Measurements from ENCODE around the gene C9orf43. TPM values are rescaled to one million over a fixed set of nuclear protein-coding genes. Genes with fewer than 3 reads are reported as not detected.

The C9orf43 gene
- total RNA-seq, 1 donor from 2014 or later: 0.80 TPM

DNA sequence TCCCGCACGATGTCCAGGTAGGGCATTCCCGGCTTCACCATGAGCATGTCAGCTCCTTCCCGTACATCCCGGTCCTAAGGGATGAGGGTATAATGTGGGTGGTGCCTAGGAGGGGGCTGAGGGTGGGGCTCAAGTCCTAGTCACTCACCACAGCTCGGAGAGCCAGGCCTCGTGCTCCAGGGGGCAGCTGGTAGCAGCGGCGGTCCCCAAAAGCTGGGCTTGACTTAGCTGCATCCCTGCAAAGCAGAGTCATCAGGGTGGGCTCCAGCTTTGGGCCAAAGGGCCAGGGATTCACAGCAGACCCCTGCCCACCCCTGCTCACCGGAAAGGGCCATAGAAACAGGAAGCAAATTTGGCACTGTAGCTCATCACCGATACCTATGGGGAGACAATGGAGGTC, 21.1 kb upstream of the C9orf43 start:
- Mint-ChIP-seq H3K27ac (no peak overlapping the region), H3K4me1 (ENCODE audit: unreplicated experiment) (peaks cover 18% of the 10 kb centered on the region), H3K9me3 (no peaks in the 10 kb centered on the region), H3K27me3 (no peaks in the 10 kb centered on the region), H3K36me3 (peaks cover 27% of the 10 kb centered on the region), H3K4me3 (no peak overlapping the region)
- no peak for DNase-seq (ENCODE audit: extremely low spot score, unreplicated experiment)
- TF ChIP-seq, protein P1, sequence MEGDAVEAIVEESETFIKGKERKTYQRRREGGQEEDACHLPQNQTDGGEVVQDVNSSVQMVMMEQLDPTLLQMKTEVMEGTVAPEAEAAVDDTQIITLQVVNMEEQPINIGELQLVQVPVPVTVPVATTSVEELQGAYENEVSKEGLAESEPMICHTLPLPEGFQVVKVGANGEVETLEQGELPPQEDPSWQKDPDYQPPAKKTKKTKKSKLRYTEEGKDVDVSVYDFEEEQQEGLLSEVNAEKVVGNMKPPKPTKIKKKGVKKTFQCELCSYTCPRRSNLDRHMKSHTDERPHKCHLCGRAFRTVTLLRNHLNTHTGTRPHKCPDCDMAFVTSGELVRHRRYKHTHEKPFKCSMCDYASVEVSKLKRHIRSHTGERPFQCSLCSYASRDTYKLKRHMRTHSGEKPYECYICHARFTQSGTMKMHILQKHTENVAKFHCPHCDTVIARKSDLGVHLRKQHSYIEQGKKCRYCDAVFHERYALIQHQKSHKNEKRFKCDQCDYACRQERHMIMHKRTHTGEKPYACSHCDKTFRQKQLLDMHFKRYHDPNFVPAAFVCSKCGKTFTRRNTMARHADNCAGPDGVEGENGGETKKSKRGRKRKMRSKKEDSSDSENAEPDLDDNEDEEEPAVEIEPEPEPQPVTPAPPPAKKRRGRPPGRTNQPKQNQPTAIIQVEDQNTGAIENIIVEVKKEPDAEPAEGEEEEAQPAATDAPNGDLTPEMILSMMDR (conservative IDR thresholded peaks at IDR 0.05): no peak

DNA sequence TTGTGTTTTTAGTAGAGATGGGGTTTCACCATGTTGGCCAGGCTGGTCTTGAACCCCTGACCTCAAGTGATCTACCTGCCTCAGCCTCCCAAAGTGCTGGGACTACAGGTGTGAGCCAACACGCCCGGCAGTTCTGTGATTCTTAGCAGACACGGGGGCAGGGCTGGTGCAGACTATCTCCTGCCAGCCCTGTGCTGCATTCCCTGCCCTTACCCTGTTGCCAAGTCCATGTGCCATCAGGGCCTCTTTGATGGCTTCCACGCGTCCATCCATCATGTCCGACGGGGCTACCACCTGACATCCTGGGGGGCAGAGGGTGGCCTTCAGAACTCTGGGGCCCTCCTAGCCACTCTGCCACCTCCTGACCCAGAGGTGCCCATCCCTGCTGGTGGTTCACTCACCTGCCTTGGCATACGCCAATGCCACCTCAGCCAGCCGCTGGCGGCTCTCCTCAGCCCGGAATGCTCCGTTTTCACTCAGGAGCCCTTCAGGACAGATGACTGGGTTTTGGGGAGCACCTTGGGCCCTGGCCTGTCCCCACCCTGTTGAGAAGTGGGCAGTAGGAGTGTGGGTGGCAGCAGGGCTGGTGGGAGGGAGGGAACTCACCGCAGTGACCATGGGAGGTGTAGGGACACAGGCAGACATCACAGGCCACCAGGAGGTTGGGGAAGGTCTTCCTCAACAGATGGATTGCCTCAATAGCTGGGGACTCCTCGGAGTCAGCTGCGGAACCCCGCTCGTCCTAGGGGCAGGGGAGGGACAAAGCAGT, 20.2 kb upstream of the C9orf43 start:
- peaks cover 18% of the 10 kb centered on the region for H3K4me1 Mint-ChIP-seq (ENCODE audit: unreplicated experiment)
- DNase-seq (ENCODE audit: extremely low spot score, unreplicated experiment): no peak
- no peaks in the 10 kb centered on the region for H3K9me3 Mint-ChIP-seq
- no peak overlapping the region for H3K4me3 Mint-ChIP-seq
- no peak overlapping the region for H3K27ac Mint-ChIP-seq
- H3K27me3 Mint-ChIP-seq: no peaks in the 10 kb centered on the region
- TF ChIP-seq, protein P1 (conservative IDR thresholded peaks at IDR 0.05): no peak
- H3K36me3 Mint-ChIP-seq: peaks cover 30% of the 10 kb centered on the region

DNA sequence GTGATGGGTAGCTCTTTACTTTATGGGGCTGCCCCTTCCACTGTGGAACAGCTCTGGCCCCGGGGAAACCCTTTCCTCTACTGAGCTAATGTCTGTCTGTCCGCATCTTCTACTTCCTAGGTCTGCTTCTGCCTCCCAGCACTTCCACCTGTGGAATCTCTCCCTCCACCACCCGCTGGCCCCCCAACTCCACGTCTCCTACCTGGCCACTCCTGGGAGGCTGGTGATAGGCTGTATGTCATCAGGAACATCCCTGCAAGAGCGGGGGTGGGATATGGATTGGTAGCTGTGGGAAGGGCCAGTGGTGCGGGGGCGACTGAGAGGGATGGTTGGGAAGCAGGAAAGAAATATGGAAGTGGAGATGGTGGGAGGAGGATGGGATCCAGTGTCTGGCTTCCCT, 18.6 kb upstream of the C9orf43 start:
- Mint-ChIP-seq H3K4me1 (ENCODE audit: unreplicated experiment) (peaks cover 19% of the 10 kb centered on the region), H3K27ac (no peak overlapping the region), H3K9me3 (no peaks in the 10 kb centered on the region), H3K36me3 (peaks cover 25% of the 10 kb centered on the region), H3K27me3 (no peaks in the 10 kb centered on the region), H3K4me3 (no peak overlapping the region)
- TF ChIP-seq, protein P1 (conservative IDR thresholded peaks at IDR 0.05): no peak
- DNase-seq (ENCODE audit: extremely low spot score, unreplicated experiment): no peak

DNA sequence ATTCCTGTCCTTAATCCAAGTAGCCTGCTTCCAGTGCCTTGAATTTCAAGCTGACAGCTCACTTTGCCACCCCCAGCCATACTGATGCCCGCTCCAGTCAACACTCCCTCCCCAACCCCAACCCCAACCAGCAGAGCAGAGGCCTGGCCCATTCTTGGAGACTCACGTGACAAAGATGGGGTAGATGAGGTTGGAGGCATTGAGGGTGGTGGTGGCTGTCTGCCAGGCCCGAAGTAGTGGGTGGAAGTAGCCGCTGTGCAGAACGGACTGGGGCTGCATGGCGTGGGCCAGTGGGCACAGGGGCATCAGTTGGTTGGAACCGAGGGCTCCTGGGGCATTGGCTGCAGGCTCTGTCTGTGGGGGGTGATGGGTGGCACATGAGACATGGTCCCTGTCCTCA, 17.3 kb upstream of the C9orf43 start:
- TF ChIP-seq, protein P1 (conservative IDR thresholded peaks at IDR 0.05): no peak
- no peak overlapping the region for H3K27ac Mint-ChIP-seq
- DNase-seq (ENCODE audit: extremely low spot score, unreplicated experiment): no peak
- peaks cover 7% of the 10 kb centered on the region for H3K4me1 Mint-ChIP-seq (ENCODE audit: unreplicated experiment)
- peaks cover 17% of the 10 kb centered on the region for H3K36me3 Mint-ChIP-seq
- no peak overlapping the region for H3K4me3 Mint-ChIP-seq
- no peaks in the 10 kb centered on the region for H3K27me3 Mint-ChIP-seq
- no peaks in the 10 kb centered on the region for H3K9me3 Mint-ChIP-seq

DNA sequence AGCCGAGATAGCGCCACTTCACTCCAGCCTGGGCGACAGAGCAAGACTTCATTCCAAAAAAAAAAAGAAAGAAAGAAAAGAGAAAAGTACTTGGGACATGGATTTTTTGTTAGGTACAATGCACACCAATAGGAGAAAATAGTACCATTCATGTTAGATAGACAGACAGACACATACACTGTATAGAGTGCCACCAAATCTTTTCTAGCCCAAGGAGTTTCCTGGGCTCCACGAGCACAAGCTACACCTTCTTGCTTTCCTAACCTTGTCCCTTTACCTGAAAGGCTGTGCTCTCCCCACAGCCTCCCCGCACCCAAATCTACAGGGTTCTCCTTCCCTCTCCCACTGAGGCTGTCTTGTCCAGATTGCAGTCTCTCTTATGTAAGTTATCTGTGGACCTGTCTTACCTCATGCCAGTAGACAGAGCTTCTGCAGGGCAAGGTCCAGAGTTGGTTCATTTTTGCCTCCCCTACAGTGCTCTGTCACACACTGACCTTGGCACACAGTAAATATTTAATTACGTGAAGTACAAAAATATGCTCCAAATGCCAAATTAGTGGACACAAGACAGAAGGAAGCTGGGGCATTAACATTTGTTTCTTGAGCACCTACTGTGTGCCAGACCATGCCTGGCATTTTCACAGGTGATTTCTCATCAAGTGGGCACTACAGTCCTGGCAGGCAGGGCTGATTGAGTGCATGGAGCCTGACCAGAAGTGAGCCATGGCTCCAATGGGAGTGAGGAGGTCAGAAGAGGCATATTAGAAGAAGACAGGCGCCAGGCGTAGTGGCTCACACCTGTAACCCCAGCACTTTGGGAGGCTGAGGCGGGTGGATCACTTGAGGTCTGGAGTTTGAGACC, 15.3 kb upstream of the C9orf43 start:
- DNase-seq (ENCODE audit: extremely low spot score, unreplicated experiment): no peak
- Mint-ChIP-seq H3K27ac (no peak overlapping the region), H3K27me3 (no peaks in the 10 kb centered on the region), H3K36me3 (peaks cover 13% of the 10 kb centered on the region), H3K4me1 (ENCODE audit: unreplicated experiment) (peaks cover 16% of the 10 kb centered on the region), H3K4me3 (peak overlapping the region; percentile 47), H3K9me3 (no peaks in the 10 kb centered on the region)
- TF ChIP-seq, protein P1 (conservative IDR thresholded peaks at IDR 0.05): no peak
